Adipocyte (in vitro differentiated cells): ENCODE measurements around the gene MGME1.
"Not testable (repeated sequence)": the region's sequence is repeated elsewhere in the genome, so short reads cannot be mapped to it uniquely, and the experiment has no call there.

Experiments
- DNase-seq: peaks from one replicate; pipeline ENCODE4 v3.0.0-alpha.2; 2015; ENCODE audit warnings: low read depth
- H3K27me3 ChIP-seq: replicated peaks from 2 replicates; pipeline ENCODE4 v1.7.0; 2013; ENCODE audit warnings: mild to moderate bottlenecking, low read length, moderate library complexity; ENCODE audit not compliant: control insufficient read depth, insufficient read depth
- H3K36me3 ChIP-seq: 2 replicates; pipeline ENCODE4 v1.7.0; 2013; ENCODE audit warnings: low read length, mild to moderate bottlenecking, moderate library complexity; ENCODE audit not compliant: control insufficient read depth, insufficient read depth, severe bottlenecking
- H3K4me1 ChIP-seq: 2 replicates; pipeline ENCODE4 v1.7.0; 2013; ENCODE audit warnings: mild to moderate bottlenecking, low read length, moderate library complexity; ENCODE audit not compliant: control insufficient read depth, insufficient read depth
- H3K4me3 ChIP-seq: 2 replicates; pipeline ENCODE4 v1.7.0; 2013; ENCODE audit warnings: mild to moderate bottlenecking, low read length, moderate library complexity
- H3K9ac ChIP-seq: 2 replicates; pipeline ENCODE4 v1.7.0; 2013; ENCODE audit warnings: mild to moderate bottlenecking, low read length, moderate library complexity
- H3K9me3 ChIP-seq: 2 replicates; pipeline ENCODE4 v1.7.0; 2013; ENCODE audit warnings: mild to moderate bottlenecking, low read length, moderate library complexity; ENCODE audit not compliant: control insufficient read depth

Gene MGME1

DNA sequence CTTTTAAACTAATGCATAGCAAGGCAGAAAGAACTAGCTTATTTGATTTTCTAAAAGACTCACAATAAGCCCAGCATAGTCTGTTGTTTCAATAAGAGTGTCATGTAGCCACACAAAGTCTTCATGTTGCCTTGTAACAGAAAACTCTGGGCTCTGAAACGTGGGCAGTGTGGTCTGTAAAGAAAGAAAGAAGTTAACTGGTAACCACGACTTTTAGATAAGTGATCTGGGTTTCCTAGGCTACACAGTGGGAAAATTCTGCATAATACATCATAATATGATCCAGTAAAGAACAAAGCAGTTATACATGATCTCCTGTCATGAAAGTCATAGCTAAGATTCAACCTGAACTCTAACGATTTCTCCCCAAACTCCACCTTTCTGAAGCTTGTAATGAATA, 13.5 kb upstream of the MGME1 start:
- no peak for DNase-seq
- H3K27me3 ChIP-seq = no peaks in the 10 kb centered on the region
- no peak overlapping the region for H3K9ac ChIP-seq
- H3K4me3 ChIP-seq = no peak overlapping the region
- H3K9me3 ChIP-seq = no peaks in the 10 kb centered on the region
- peaks cover 60% of the 10 kb centered on the region for H3K36me3 ChIP-seq
- peaks cover 34% of the 10 kb centered on the region for H3K4me1 ChIP-seq

DNA sequence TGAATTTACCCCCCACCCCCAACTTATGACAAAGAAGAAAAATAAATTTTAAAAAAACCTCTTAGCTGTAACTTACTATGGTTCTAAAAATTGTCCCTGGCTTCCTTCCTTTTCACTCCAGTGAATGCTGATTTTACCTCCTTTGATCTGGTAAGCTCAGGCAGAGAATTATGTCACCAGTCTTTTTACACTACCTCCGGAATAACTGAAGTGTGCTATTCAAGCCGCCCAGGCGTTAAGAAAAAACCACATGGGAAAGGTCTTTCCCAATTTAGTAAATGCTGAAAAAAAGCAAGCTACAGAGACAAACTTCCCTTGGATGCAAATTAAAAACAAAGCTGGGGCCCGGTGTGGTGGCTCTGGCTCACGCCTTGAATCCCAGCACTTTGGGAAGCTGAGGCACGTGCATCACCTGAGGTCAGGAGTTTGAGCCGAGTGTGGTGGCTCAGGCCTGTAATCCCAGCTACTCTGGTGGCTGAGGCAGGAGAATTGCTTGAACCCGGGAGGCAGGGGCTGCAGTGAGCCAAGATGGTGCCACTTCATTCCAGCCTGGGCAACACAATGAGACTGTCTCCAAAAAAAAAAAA, 12.6 kb upstream of the MGME1 start:
- Histone ChIP-seq H3K27me3 (no peaks in the 10 kb centered on the region), H3K4me1 (peaks cover 39% of the 10 kb centered on the region), H3K36me3 (peaks cover 51% of the 10 kb centered on the region), H3K4me3 (no peak overlapping the region), H3K9me3 (no peaks in the 10 kb centered on the region), H3K9ac (no peak overlapping the region)
- no peak for DNase-seq

DNA sequence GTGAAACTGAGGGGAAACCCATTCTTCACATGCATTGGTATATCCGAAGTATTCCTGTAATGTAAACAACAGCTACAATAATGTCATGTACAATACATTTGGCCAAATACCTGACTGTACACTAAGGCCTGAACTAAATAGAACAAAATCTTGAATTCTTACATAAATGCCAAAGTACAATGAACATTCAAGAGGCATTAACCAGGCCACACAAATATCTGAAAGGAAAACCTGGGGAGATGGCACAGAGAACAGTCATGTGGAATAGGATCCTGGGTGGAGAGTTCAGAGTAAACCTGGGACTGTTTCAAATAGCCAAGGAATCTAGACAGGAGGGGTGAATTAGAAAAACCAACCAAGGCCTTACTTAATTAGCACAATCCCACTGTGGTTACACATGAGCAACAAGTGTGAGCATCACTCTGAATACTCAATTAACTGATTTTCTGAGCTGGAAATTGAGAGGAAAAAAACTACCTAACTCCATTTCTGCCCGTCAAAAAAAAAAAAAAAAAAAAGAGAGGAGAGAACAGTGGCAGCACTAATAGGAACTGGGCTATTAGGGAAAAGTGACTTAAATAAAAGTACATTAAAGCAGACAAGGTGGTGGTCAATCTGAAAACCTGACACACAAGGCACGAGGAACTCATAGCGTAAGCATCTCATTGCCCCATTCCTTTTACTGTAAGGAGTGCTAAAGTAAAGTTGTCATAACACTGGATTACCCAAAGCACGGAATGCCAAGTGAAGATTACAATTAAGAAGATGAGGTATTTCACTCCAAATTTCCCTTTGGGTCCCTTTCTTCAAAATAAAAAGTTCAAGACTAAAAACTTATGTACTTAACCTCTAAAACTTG, 11.1 kb upstream of the MGME1 start:
- no peak for DNase-seq
- Histone ChIP-seq H3K9ac (no peak overlapping the region), H3K9me3 (no peaks in the 10 kb centered on the region), H3K4me3 (no peak overlapping the region), H3K36me3 (peaks cover 36% of the 10 kb centered on the region), H3K4me1 (peaks cover 54% of the 10 kb centered on the region), H3K27me3 (no peaks in the 10 kb centered on the region)

DNA sequence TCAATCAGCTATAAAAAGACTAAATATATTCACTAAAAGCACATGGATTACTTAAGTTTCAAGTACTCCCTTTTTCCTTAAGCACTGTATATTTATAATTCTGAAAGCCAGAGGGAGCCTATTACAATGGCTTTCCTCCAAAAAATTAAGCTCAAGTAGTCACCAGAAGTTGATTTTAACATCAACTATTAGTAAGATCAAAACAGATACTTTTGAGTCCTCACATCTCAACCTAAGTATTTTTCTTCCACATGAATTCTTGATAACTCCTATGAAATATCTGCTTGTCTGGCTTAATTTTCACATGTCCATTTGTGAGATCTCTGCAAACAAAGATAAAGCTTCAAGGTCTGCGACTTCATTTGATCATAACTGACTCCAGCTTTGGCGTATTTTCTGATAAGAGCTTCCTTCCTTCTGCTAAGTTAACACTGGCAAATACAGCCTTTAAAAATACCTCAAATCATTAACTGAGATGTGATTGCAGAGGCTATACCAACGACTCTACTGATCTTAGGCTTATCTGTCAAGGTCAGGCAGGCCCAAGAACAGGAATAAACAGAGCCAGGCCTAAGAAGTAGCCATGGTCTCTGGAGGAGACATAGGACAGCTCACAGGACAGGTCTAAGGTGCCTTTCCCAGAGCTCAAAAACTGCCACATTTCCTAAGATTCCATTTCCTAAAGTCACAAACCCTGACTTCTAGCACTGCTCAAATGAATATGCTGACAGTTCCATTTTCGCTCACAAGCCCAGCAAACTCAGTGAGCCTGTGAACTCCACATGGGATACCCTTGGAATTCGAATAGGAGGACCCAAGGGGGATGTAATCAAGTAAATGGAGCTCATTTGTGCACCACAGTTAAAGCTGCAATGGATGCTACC, 10.2 kb upstream of the MGME1 start:
- peaks cover 63% of the 10 kb centered on the region for H3K4me1 ChIP-seq
- peaks cover 31% of the 10 kb centered on the region for H3K36me3 ChIP-seq
- peak overlapping the region; percentile 37 for H3K9ac ChIP-seq
- peak; percentile 63 for DNase-seq
- no peaks in the 10 kb centered on the region for H3K27me3 ChIP-seq
- H3K9me3 ChIP-seq = no peaks in the 10 kb centered on the region
- peak overlapping the region; percentile 42 for H3K4me3 ChIP-seq

DNA sequence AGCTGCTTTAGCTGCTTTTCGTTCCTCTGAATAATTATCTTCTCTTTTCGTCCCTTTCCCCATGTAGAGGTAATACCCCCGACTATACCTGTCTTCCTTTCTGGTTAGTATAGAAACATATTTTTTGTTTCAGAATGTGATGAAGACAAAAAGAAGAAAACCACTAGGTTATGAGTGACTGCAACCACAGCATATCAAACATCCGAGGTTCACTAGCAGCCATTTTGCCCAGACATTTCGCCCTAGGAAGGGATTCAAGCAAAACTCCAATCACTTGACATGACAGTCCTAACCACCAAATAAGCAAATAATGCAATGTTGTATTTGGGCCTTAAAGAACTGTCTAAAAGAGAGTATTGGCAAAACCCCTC, 9.6 kb upstream of the MGME1 start:
- H3K4me3 ChIP-seq = peak overlapping the region; percentile 42
- peaks cover 28% of the 10 kb centered on the region for H3K36me3 ChIP-seq
- peaks cover 66% of the 10 kb centered on the region for H3K4me1 ChIP-seq
- H3K9me3 ChIP-seq = no peaks in the 10 kb centered on the region
- no peak for DNase-seq
- H3K27me3 ChIP-seq = no peaks in the 10 kb centered on the region
- peak overlapping the region; percentile 37 for H3K9ac ChIP-seq

DNA sequence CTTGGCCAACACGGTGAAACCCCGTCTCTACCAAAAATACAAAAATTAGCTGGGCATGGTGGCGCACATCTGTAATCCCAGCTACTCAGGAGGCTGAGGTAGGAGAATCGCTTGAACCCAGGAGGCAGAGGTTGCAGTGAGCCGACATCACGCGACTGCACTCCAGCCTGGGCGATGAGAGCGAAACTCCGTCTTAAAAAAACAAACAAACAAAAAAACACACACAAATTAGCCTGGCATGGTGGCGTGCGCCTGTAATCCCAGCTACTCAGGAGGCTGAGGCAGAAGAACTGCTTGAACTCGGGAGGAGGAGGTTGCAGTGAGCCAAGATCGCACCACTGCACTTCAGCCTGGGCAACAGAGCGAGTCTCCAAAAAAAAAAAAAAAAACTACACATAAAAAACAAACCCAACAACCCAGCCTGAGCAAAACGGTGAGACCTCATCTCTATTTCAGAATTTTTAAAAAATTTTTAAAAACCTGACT, 8.4 kb upstream of the MGME1 start:
- peak overlapping the region; percentile 53 for H3K4me3 ChIP-seq
- H3K9ac ChIP-seq = peak overlapping the region; percentile 62
- not testable (repeated sequence) for H3K27me3 ChIP-seq, H3K9me3 ChIP-seq, DNase-seq
- peaks cover 16% of the 10 kb centered on the region for H3K36me3 ChIP-seq
- peaks cover 78% of the 10 kb centered on the region for H3K4me1 ChIP-seq

DNA sequence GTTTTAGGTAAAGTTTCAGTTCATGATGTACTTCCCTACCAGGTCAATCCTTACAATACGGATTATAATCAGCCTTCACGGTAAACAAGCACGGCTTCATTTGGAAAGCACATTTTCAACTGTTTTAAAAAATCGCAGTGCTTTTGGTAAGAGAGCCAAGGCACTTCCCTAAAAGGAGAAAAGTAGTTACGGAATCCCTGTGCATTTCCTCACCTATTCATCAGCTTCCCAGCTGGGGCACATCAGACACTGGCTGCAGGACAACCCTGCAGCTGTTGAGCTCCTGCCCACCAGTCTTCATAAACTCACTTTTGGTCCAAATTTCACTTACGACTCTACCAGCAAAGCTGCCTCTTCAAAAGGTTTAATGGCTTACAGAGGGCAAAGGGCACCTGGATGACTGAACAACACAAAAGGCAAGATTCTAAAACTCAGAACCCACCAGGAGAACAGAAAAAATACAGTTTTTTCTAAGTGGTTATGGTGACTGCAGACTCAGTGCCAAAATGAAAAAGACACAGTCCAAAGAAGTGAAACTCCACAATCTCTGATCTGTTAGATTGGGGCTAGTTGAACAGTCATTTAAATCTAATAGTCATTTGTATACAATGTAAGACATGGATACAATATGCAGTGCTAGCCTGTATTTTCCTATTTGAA, 7.8 kb upstream of the MGME1 start:
- Histone ChIP-seq H3K9me3 (no peaks in the 10 kb centered on the region), H3K36me3 (peaks cover 10% of the 10 kb centered on the region), H3K9ac (peak overlapping the region; percentile 62), H3K4me1 (peaks cover 84% of the 10 kb centered on the region), H3K27me3 (no peaks in the 10 kb centered on the region), H3K4me3 (peak overlapping the region; percentile 53)
- DNase-seq = peak; percentile 59

DNA sequence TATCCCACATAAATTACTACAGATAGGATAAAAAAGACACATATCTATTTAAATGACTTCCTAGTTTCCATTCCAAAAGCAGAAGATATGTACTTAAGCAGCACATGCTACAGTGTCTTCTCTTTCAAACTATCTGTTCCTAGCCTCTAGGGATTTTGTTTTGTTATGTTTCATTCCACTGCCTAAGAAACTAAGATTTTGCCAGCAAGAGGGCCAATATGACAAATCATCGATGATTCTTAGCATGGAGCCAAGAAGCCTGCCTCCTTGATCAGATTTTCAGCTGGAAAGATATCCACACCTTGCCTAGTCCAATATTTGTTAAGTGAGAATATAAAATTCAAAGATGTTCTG, 7.3 kb upstream of the MGME1 start:
- H3K9me3 ChIP-seq = no peaks in the 10 kb centered on the region
- no peaks in the 10 kb centered on the region for H3K27me3 ChIP-seq
- peaks cover 90% of the 10 kb centered on the region for H3K4me1 ChIP-seq
- peak overlapping the region; percentile 62 for H3K9ac ChIP-seq
- peaks cover 7% of the 10 kb centered on the region for H3K36me3 ChIP-seq
- DNase-seq = peak; percentile 44
- H3K4me3 ChIP-seq = peak overlapping the region; percentile 53

DNA sequence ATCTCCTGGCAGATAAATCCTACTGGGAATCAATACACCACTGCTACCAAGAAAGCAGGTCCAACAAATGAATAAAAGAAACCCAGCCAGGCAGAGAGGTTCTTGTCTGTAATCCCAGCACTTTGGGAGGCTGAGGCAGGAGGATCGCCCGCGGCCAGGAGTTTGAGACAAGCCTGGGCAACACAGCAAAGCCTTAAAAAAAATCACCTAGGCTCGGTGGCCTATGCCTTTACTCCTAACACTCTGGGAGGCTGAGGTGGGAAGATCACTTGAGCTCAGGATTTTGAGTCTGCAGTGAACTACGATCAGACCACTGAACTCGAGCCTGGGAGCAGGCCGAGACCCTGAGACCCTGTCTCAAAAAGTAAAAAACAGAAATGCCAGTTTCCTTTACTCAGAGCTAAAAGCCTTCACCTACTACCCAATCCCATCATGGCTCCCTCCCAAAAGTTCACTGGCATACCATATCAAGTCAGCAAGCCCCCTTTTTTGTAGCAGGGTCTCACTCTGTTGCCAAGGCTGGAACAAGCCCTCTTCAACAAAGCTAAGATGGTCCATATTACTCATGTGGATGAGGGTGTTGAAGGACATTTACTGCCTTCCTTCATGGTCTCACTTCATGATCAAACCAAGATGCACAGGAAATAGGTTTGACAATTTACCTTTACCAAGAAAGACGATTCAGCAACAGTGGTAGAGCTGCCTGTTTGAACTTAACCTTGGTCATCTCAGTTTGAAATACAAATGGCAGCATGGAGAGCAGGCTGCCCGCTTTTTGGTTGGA, 5.5 kb upstream of the MGME1 start:
- H3K4me1 ChIP-seq = peaks cover 85% of the 10 kb centered on the region
- DNase-seq = no peak
- peaks cover 7% of the 10 kb centered on the region for H3K36me3 ChIP-seq
- no peak overlapping the region for H3K9ac ChIP-seq
- H3K27me3 ChIP-seq = no peaks in the 10 kb centered on the region
- peak overlapping the region; percentile 29 for H3K4me3 ChIP-seq
- H3K9me3 ChIP-seq = no peaks in the 10 kb centered on the region

DNA sequence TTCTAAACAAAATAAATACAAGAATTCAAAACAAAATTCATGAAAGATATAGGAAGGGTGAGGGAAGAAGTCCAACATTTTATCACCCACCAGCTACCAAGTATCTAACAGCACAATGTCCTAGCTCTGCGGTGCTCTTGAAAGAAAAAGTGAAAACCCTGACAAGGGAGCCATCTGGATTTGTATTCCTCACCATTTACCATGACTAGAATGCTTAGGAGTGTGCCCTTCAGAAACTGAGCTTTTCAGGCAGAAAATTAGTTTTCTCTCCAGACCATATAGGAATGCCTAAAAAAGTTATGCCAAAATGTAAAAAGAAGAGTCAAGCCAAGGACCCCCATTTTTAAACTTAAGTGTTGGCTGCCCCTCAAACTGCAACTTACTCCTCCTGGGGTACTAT, 4.7 kb upstream of the MGME1 start:
- Histone ChIP-seq H3K9ac (no peak overlapping the region), H3K9me3 (no peaks in the 10 kb centered on the region), H3K4me3 (no peak overlapping the region), H3K27me3 (no peaks in the 10 kb centered on the region), H3K4me1 (peaks cover 78% of the 10 kb centered on the region), H3K36me3 (peaks cover 7% of the 10 kb centered on the region)
- no peak for DNase-seq
